Measurements from ENCODE around the gene CD302. TPM values are rescaled to one million over a fixed set of nuclear protein-coding genes. Genes with fewer than 3 reads are reported as not detected.

The CD302 gene
- polyA plus RNA-seq, 1 donor from 2014 or later: not detected

- no peaks in the 10 kb centered on the region for H4K20me1 ChIP-seq (ENCODE audit: insufficient read depth)
- H3K27ac ChIP-seq (ENCODE audit: low read length): no peak overlapping the region
- H3K9ac ChIP-seq (ENCODE audit: low read length): no peak overlapping the region
- no peak overlapping the region for H2AFZ ChIP-seq (ENCODE audit: low read depth, low read length)
- no peaks in the 10 kb centered on the region for H3K9me2 ChIP-seq (ENCODE audit: insufficient read depth, low read length)
- H3K27me3 ChIP-seq (ENCODE audit: insufficient read depth, low read depth, low read length): no peaks in the 10 kb centered on the region
- no peak overlapping the region for H3K4me2 ChIP-seq (ENCODE audit: low read length)
- no peaks in the 10 kb centered on the region for H3F3A ChIP-seq (ENCODE audit: insufficient read depth, low read length, poor library complexity, severe bottlenecking)
- no peaks in the 10 kb centered on the region for H3K9me3 ChIP-seq (ENCODE audit: low read length)
- TF ChIP-seq EZH2 (IDR thresholded peaks at IDR 0.05; ENCODE audit: borderline replicate concordance, insufficient read depth, low read length, poor library complexity, severe bottlenecking): no peak
- TF ChIP-seq CTCF (IDR thresholded peaks at IDR 0.05; ENCODE audit: poor library complexity, severe bottlenecking): peak; percentile 59
- TF ChIP-seq RAD21 (conservative IDR thresholded peaks at IDR 0.05): peak; percentile 52
- TF ChIP-seq EP300 (conservative IDR thresholded peaks at IDR 0.05; ENCODE audit: poor library complexity, severe bottlenecking): no peak
- no peak for TF ChIP-seq SMC3 (conservative IDR thresholded peaks at IDR 0.05; ENCODE audit: poor library complexity)
- no peak overlapping the region for H3K4me3 ChIP-seq (ENCODE audit: low read length)
- no peaks in the 10 kb centered on the region for H3K79me2 ChIP-seq (replicated peaks; ENCODE audit: insufficient read depth, low read length)
- no peaks in the 10 kb centered on the region for H3K36me3 ChIP-seq (ENCODE audit: insufficient read depth, low read length)
These were observed 9.4 kb upstream of the CD302 start for GRCh38 chr2:159807183-159808031.

- Histone ChIP-seq H3K4me3 (ENCODE audit: low read length) (no peak overlapping the region), H3F3A (ENCODE audit: insufficient read depth, low read length, poor library complexity, severe bottlenecking) (no peaks in the 10 kb centered on the region), H3K4me2 (ENCODE audit: low read length) (no peak overlapping the region), H3K27ac (ENCODE audit: low read length) (no peak overlapping the region), H4K20me1 (ENCODE audit: insufficient read depth) (no peaks in the 10 kb centered on the region), H3K9me3 (ENCODE audit: low read length) (no peaks in the 10 kb centered on the region), H3K79me2 (replicated peaks; ENCODE audit: insufficient read depth, low read length) (no peaks in the 10 kb centered on the region), H2AFZ (ENCODE audit: low read depth, low read length) (no peak overlapping the region), H3K27me3 (ENCODE audit: insufficient read depth, low read depth, low read length) (peaks cover 1% of the 10 kb centered on the region), H3K9me2 (ENCODE audit: insufficient read depth, low read length) (no peaks in the 10 kb centered on the region), H3K9ac (ENCODE audit: low read length) (no peak overlapping the region), H3K36me3 (ENCODE audit: insufficient read depth, low read length) (no peaks in the 10 kb centered on the region)
- TF ChIP-seq CTCF (IDR thresholded peaks at IDR 0.05; ENCODE audit: poor library complexity, severe bottlenecking): no peak
- no peak for TF ChIP-seq SMC3 (conservative IDR thresholded peaks at IDR 0.05; ENCODE audit: poor library complexity)
- no peak for TF ChIP-seq REST (IDR thresholded peaks at IDR 0.05; ENCODE audit: borderline replicate concordance)
- no peak for TF ChIP-seq EZH2 (IDR thresholded peaks at IDR 0.05; ENCODE audit: borderline replicate concordance, insufficient read depth, low read length, poor library complexity, severe bottlenecking)
- no peak for TF ChIP-seq MXI1 (conservative IDR thresholded peaks at IDR 0.05; ENCODE audit: poor library complexity, severe bottlenecking)
- no peak for TF ChIP-seq EP300 (conservative IDR thresholded peaks at IDR 0.05; ENCODE audit: poor library complexity, severe bottlenecking)
- no peak for TF ChIP-seq POLR2AphosphoS5 (IDR thresholded peaks at IDR 0.05)
- TF ChIP-seq TAF1 (IDR thresholded peaks at IDR 0.05; ENCODE audit: low read depth): no peak
- TF ChIP-seq RAD21 (conservative IDR thresholded peaks at IDR 0.05): no peak
These were observed 6.9 kb upstream of the CD302 start for GRCh38 chr2:159804941-159805340.

All from neural cell (in vitro differentiated cells).